HCT116 (cell line): ENCODE results near the gene RS1. TPM values are rescaled to one million over a fixed set of nuclear protein-coding genes. Genes with fewer than 3 reads are reported as not detected.

ENCODE experiments used
- ATAC-seq: fragments of 200-7000 bp; cut with Tn5 transposase; 2 replicates; pipeline ENCODE4 v1.9.1; 2020; ENCODE audit warnings: mild to moderate bottlenecking, moderate library complexity
- BruUV-seq: library from RNA; stranded (reverse); fragments of 400-500 nt; replicated peaks from 2 replicates; lab custom pipeline; 2021; lab: Mats Ljungman, UMichigan
- CTCF ChIA-PET: fragments of 300-600 bp; sonication (Branson Sonifier 250); formaldehyde crosslinking; loops from one replicate; lab custom pipeline; 2021; ENCODE audit warnings: antibody characterized with exemption; lab: Charles Lee
- POLR2A ChIA-PET: fragments of 300-600, 350-600 bp; sonication (Branson Sonifier 250); formaldehyde crosslinking; loops from one replicate; lab custom pipeline; 2021; ENCODE audit warnings: antibody characterized with exemption; lab: Charles Lee
- RAD21 ChIA-PET, 2 experiments: fragments of 300-600 bp; sonication (Branson Sonifier 250); formaldehyde crosslinking; loops; one replicate each; lab custom pipeline; 2023; ENCODE audit warnings: low total read pairs in 2 of 2; ENCODE audit not compliant: uncharacterized antibody in 2 of 2, unreplicated experiment in 2 of 2, low non-redundant PET in 1 of 2; lab: Charles Lee
- DNase-seq: peaks from one replicate; pipeline ENCODE4 v3.0.0-alpha.2; 2010; ENCODE audit warnings: low read depth, low spot score
- H2AFZ ChIP-seq: fragments of 200-600 bp; shearing (Covaris generic), sonication (generic); 2 replicates; pipeline ENCODE4 v1.6.1; 2017; ENCODE audit warnings: low read depth, mixed run types, mixed read lengths, antibody characterized with exemption, low read length; ENCODE audit not compliant: poor library complexity, severe bottlenecking
- H3K27ac ChIP-seq: 2 replicates; pipeline ENCODE4 v1.5.1; 2012; ENCODE audit warnings: low read depth, low read length
- H3K27me3 ChIP-seq: fragments of 200-600 bp; sonication (generic); 2 replicates; pipeline ENCODE4 v1.6.1; 2016; ENCODE audit warnings: mixed run types, low read length, mixed read lengths; ENCODE audit not compliant: insufficient read depth
- H3K36me3 ChIP-seq, 2 experiments: fragments of 200-500 bp in 1 of 2; fragments of 200-600 bp in 1 of 2; sonication (Bioruptor generic) in 1 of 2; sonication (generic) in 1 of 2; 2 replicates each; pipeline versions ENCODE4 v1.5.1 to v1.6.1; 2014 to 2016; ENCODE audit warnings: low read length in 2 of 2, inconsistent platforms in 1 of 2, mixed read lengths in 1 of 2, mixed run types in 1 of 2; ENCODE audit not compliant: insufficient read depth in 2 of 2, control insufficient read depth in 1 of 2
- H3K4me1 ChIP-seq, 2 experiments: fragments of 200-600 bp in 1 of 2; sonication (generic) in 1 of 2; 2 replicates each; pipeline versions ENCODE4 v1.5.1 to v1.6.1; 2012 to 2017; ENCODE audit warnings: low read length in 2 of 2, inconsistent platforms in 1 of 2, mild to moderate bottlenecking in 1 of 2, mixed read lengths in 1 of 2, mixed run types in 1 of 2, moderate library complexity in 1 of 2; ENCODE audit not compliant: insufficient read depth in 2 of 2, control insufficient read depth in 1 of 2
- H3K4me2 ChIP-seq: fragments of 200-600 bp; sonication (generic); 2 replicates; pipeline ENCODE4 v1.6.1; 2017; ENCODE audit warnings: mixed run types, low read length, mixed read lengths
- H3K4me3 ChIP-seq, 2 experiments: fragments of 200-600 bp in 1 of 2; sonication (generic) in 1 of 2; replicated peaks in 1 of 2; 2 replicates each; pipeline ENCODE4 v1.5.1; 2011 to 2016; ENCODE audit warnings: low read length in 2 of 2, control low read depth in 1 of 2, low read depth in 1 of 2, mild to moderate bottlenecking in 1 of 2, mixed read lengths in 1 of 2, mixed run types in 1 of 2
- H3K79me2 ChIP-seq: fragments of 200-600 bp; sonication (generic); 2 replicates; pipeline ENCODE4 v1.6.1; 2017; ENCODE audit warnings: mild to moderate bottlenecking, mixed run types, low read length, moderate library complexity, mixed read lengths; ENCODE audit not compliant: insufficient read depth
- H3K9ac ChIP-seq: fragments of 200-600 bp; sonication (generic); 2 replicates; pipeline ENCODE4 v1.6.1; 2016; ENCODE audit warnings: low read length, mixed read lengths
- H3K9me2 ChIP-seq: fragments of 200-600 bp; sonication (generic), shearing (Covaris generic); 2 replicates; pipeline ENCODE4 v1.6.1; 2017; ENCODE audit warnings: mixed run types, mild to moderate bottlenecking, moderate library complexity; ENCODE audit not compliant: insufficient read depth
- H3K9me3 ChIP-seq, 2 experiments: fragments of 200-500 bp in 1 of 2; fragments of 200-600 bp in 1 of 2; sonication (Bioruptor generic) in 1 of 2; sonication (generic) in 1 of 2; 2 replicates each; pipeline ENCODE4 v1.6.1; 2014 to 2017; ENCODE audit warnings: low read length in 2 of 2, mixed read lengths in 2 of 2, inconsistent platforms in 1 of 2, low read depth in 1 of 2, mild to moderate bottlenecking in 1 of 2, mixed run types in 1 of 2, moderate library complexity in 1 of 2; ENCODE audit not compliant: control insufficient read depth in 1 of 2, insufficient read depth in 1 of 2
- H4K20me1 ChIP-seq: fragments of 200-600 bp; sonication (generic), shearing (Covaris generic); 2 replicates; pipeline ENCODE4 v1.6.1; 2017; ENCODE audit warnings: mixed run types, mild to moderate bottlenecking, moderate library complexity; ENCODE audit not compliant: insufficient read depth
- EZH2phosphoT487 ChIP-seq: fragments of 200-600 bp; IDR thresholded peaks from 2 replicates; pipeline ENCODE4 v1.6.1; 2018; ENCODE audit warnings: antibody characterized with exemption, borderline replicate concordance
- TCF7L2 ChIP-seq: IDR thresholded peaks from 2 replicates; pipeline ENCODE4 v1.7.0; 2011; ENCODE audit warnings: borderline replicate concordance, inconsistent platforms; ENCODE audit not compliant: insufficient read depth, insufficient read length; ENCODE audit errors: extremely low read depth
- ZFX ChIP-seq: fragments of 450-650 bp; IDR thresholded peaks from 2 replicates; pipeline ENCODE4 v1.6.1; 2017
- intact Hi-C: fragments of 100-400 bp; cut with micrococcal nuclease; formaldehyde crosslinking; loops from 2 replicates; pipeline ENCODE4 v1.10.0; 2022
- total RNA-seq: library from RNA; stranded (reverse); gene quantifications from one replicate; pipeline ENCODE4 v1.2.1, GENCODE V29; 2021; ENCODE audit not compliant: unreplicated experiment
- TF ChIP-seq, protein P1 (sequence below): IDR thresholded peaks from 2 replicates; pipeline ENCODE4 v1.6.1; 2012
- TF ChIP-seq, protein P2 (sequence below), 3 experiments: fragments of 200-600 bp in 1 of 3; sonication (generic) in 1 of 3; IDR thresholded peaks in 2 of 3; conservative IDR thresholded peaks in 1 of 3; 2 replicates each; pipeline ENCODE4 v1.5.1; 2012 to 2017; ENCODE audit warnings: low read depth in 2 of 3, low read length in 2 of 3, antibody characterized with exemption in 1 of 3, borderline replicate concordance in 1 of 3, control low read depth in 1 of 3, mild to moderate bottlenecking in 1 of 3, mixed read lengths in 1 of 3, mixed run types in 1 of 3, moderate library complexity in 1 of 3; ENCODE audit not compliant: insufficient read depth in 1 of 3

RS1 gene
- total RNA-seq, 1 experiment from 2014 or later, result not detected

DNA sequence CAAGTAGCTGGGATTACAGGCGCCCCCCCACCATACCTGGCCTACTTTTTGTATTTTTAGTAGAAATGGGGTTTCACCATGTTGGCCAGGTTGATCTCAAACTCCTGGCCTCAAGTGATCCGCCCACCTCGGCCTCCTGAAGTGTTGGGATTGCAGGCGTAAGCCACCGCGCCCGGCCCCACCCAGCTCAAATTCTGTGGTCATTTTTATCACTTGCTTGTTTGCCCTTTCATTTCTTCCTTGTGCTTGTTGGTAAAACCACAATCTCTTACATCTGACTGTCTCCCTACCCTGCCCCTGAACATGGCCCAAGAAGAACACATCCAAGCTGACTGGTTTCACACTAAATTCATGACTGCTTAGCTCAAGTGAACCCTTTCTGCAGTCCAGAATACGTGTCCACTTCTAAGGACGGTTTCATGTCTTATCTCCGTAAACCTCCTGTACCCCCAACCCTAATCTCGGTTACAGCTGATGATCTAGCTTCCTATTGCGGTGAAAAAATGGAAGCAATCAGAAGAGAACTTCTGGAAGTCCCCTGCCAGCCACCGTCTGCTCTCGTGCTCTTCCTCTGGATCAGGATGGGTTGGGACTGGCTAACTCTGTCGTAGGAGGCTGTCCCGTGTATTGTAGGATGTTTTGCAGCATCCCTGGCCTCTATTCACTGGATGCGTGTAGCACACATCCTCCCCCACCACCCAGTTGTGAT is 5.4 kb upstream of the RS1 start (continued):
- TF ChIP-seq, protein P1, sequence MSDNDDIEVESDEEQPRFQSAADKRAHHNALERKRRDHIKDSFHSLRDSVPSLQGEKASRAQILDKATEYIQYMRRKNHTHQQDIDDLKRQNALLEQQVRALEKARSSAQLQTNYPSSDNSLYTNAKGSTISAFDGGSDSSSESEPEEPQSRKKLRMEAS, result no peak
- TF ChIP-seq, protein P2, sequence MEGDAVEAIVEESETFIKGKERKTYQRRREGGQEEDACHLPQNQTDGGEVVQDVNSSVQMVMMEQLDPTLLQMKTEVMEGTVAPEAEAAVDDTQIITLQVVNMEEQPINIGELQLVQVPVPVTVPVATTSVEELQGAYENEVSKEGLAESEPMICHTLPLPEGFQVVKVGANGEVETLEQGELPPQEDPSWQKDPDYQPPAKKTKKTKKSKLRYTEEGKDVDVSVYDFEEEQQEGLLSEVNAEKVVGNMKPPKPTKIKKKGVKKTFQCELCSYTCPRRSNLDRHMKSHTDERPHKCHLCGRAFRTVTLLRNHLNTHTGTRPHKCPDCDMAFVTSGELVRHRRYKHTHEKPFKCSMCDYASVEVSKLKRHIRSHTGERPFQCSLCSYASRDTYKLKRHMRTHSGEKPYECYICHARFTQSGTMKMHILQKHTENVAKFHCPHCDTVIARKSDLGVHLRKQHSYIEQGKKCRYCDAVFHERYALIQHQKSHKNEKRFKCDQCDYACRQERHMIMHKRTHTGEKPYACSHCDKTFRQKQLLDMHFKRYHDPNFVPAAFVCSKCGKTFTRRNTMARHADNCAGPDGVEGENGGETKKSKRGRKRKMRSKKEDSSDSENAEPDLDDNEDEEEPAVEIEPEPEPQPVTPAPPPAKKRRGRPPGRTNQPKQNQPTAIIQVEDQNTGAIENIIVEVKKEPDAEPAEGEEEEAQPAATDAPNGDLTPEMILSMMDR (IDR thresholded peaks at IDR 0.05 in 2 of 3, conservative IDR thresholded peaks at IDR 0.05 in 1 of 3; ENCODE audit: borderline replicate concordance in 1 of 3, insufficient read depth in 1 of 3, low read depth in 2 of 3, low read length in 2 of 3), result no peak
- TF ChIP-seq EZH2phosphoT487 (no peak), ZFX (no peak), TCF7L2 (no peak)

DNA sequence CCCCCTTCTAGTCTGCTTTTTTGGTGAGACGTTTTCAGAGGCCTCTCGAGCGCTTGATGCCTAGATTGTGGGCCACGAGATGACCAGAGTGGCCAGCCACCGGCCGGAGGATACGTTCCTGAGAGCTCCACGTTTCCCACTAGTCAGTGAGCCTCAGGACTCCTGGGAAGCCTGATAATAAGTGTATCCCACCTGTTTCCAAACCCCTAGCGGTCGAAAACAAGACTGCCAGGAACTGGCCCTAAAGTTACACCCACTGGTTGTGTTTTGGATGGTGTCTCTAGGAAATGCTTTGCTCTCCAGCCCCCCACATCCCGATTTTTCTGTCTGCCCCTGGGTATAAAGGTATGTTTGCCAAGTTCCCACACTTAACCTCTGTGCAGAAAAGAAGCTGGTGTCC is 4.6 kb upstream of the RS1 start:
- TF ChIP-seq, protein P2 (IDR thresholded peaks at IDR 0.05 in 2 of 3, conservative IDR thresholded peaks at IDR 0.05 in 1 of 3; ENCODE audit: borderline replicate concordance in 1 of 3, insufficient read depth in 1 of 3, low read depth in 2 of 3, low read length in 2 of 3), result peak in 2 of 3 experiments; percentile 28 to 34; a peak in 3 of 6 replicates
- no peak for TF ChIP-seq EZH2phosphoT487
- TF ChIP-seq, all 23 proteins: peak for 1
- Histone ChIP-seq H3K9ac (no peak overlapping the region), H3K4me2 (no peak overlapping the region), H4K20me1 (no peaks in the 10 kb centered on the region), H2AFZ (no peak overlapping the region), H3K27me3 (no peaks in the 10 kb centered on the region), H3K79me2 (no peaks in the 10 kb centered on the region), H3K27ac (no peak overlapping the region), H3K36me3 (no peaks in the 10 kb centered on the region), H3K9me3 (no peaks in the 10 kb centered on the region), H3K9me2 (no peaks in the 10 kb centered on the region), H3K4me1 (peaks cover 0 to 6% of the 10 kb centered on the region in 2 experiments; a peak in 1 of 4 replicates), H3K4me3 (no peak overlapping the region)
- DNase-seq (no peak), ATAC-seq (peak; percentile 34; the same call in 1 of the 2 replicates)
- CTCF ChIA-PET, result interaction anchor here (1.0 kb wide), 1 partner anchor 10 kb away, joined by 3 read pairs; no protein-coding TSS in a partner anchor
- POLR2A ChIA-PET, result no interaction called here
- intact Hi-C loops, result loop anchor here (5.0 to 10.0 kb wide), 2 partner anchors 211 to 252 kb away; partner anchors contain the start of gene CDKL5
- RAD21 ChIA-PET, result no interaction called here
- BruUV-seq, result no TSS peak
